Glutamatergic neuron (in vitro differentiated cells): ENCODE data around the gene STXBP6. TPM values are rescaled to one million over a fixed set of nuclear protein-coding genes. Genes with fewer than 3 reads are reported as not detected.

Experiments used
- DNase-seq: peaks from one replicate; pipeline ENCODE4 v3.0.0; 2022
- H3K27ac Mint-ChIP-seq: one replicate; pipeline ENCODE4 v1.8.0; 2020; ENCODE audit warnings: mild to moderate bottlenecking, mixed read lengths, inconsistent platforms; ENCODE audit not compliant: unreplicated experiment
- H3K27me3 Mint-ChIP-seq: one replicate; pipeline ENCODE4 v1.8.0; 2020; ENCODE audit warnings: mild to moderate bottlenecking, moderate library complexity, mixed read lengths, inconsistent platforms; ENCODE audit not compliant: unreplicated experiment
- H3K36me3 Mint-ChIP-seq: one replicate; pipeline ENCODE4 v1.8.0; 2020; ENCODE audit warnings: mild to moderate bottlenecking, mixed read lengths, inconsistent platforms; ENCODE audit not compliant: unreplicated experiment
- H3K4me1 Mint-ChIP-seq: one replicate; pipeline ENCODE4 v1.8.0; 2020; ENCODE audit warnings: mild to moderate bottlenecking, low read depth, mixed read lengths, inconsistent platforms; ENCODE audit not compliant: unreplicated experiment
- H3K4me3 Mint-ChIP-seq: one replicate; pipeline ENCODE4 v1.8.0; 2020; ENCODE audit warnings: mild to moderate bottlenecking, mixed read lengths, inconsistent platforms; ENCODE audit not compliant: unreplicated experiment
- H3K9me3 Mint-ChIP-seq: one replicate; pipeline ENCODE4 v1.8.0; 2020; ENCODE audit warnings: mild to moderate bottlenecking, moderate library complexity, mixed read lengths, inconsistent platforms; ENCODE audit not compliant: unreplicated experiment
- total RNA-seq: library from RNA; stranded (reverse); fragmentation: NEBNext Ultra II Directional; extraction: Animal tissue kit (Norgen Biotek cat#: 25700); gene quantifications from one replicate; pipeline ENCODE4 v1.2.1, GENCODE V29; 2021; ENCODE audit not compliant: unreplicated experiment
- TF ChIP-seq, protein P1 (sequence below): fragments of 200-600 bp; sonication (generic); IDR thresholded peaks from one replicate; pipeline ENCODE4 v1.5.0; 2021; ENCODE audit not compliant: partially characterized antibody, unreplicated experiment

STXBP6 gene
- total RNA-seq, 1 donor from 2014 or later, result 0.49 TPM

DNA sequence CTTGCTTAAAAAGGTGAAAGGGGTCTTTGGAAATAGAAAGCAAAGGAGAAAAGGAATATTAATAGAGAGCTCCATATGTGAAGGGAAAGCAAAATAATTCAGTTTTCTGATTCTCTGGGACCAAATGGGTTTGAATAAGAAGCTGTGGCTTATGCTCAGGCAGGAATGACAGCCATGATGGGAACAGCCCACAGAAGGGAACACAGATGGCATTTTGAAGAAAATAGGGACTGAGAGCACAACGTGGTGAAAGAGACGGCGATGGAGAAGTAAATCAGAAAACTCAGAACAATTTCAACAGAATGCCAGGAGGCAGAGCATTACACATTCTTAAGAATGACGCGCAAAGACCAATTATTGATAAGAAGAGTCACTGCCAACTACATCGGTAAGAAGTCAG, 102.8 kb downstream of the STXBP6 start:
- no peak for DNase-seq
- no peaks in the 10 kb centered on the region for H3K4me1 Mint-ChIP-seq
- no peak overlapping the region for H3K4me3 Mint-ChIP-seq
- no peaks in the 10 kb centered on the region for H3K36me3 Mint-ChIP-seq
- no peak overlapping the region for H3K27ac Mint-ChIP-seq
- no peaks in the 10 kb centered on the region for H3K9me3 Mint-ChIP-seq
- TF ChIP-seq, protein P1, sequence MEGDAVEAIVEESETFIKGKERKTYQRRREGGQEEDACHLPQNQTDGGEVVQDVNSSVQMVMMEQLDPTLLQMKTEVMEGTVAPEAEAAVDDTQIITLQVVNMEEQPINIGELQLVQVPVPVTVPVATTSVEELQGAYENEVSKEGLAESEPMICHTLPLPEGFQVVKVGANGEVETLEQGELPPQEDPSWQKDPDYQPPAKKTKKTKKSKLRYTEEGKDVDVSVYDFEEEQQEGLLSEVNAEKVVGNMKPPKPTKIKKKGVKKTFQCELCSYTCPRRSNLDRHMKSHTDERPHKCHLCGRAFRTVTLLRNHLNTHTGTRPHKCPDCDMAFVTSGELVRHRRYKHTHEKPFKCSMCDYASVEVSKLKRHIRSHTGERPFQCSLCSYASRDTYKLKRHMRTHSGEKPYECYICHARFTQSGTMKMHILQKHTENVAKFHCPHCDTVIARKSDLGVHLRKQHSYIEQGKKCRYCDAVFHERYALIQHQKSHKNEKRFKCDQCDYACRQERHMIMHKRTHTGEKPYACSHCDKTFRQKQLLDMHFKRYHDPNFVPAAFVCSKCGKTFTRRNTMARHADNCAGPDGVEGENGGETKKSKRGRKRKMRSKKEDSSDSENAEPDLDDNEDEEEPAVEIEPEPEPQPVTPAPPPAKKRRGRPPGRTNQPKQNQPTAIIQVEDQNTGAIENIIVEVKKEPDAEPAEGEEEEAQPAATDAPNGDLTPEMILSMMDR, result no peak
- peaks cover 4% of the 10 kb centered on the region for H3K27me3 Mint-ChIP-seq

GRCh38 chr14:24944800-24945199, 105.1 kb downstream of the STXBP6 start:
- Mint-ChIP-seq H3K9me3 (no peaks in the 10 kb centered on the region), H3K27ac (no peak overlapping the region), H3K4me3 (no peak overlapping the region), H3K27me3 (peaks cover 7% of the 10 kb centered on the region), H3K4me1 (no peaks in the 10 kb centered on the region), H3K36me3 (no peaks in the 10 kb centered on the region)
- TF ChIP-seq, protein P1, result no peak
- DNase-seq, result no peak

- H3K36me3 Mint-ChIP-seq, result no peaks in the 10 kb centered on the region
- no peak overlapping the region for H3K27ac Mint-ChIP-seq
- H3K27me3 Mint-ChIP-seq, result peaks cover 7% of the 10 kb centered on the region
- DNase-seq, result no peak
- TF ChIP-seq, protein P1, result no peak
- H3K4me1 Mint-ChIP-seq, result no peaks in the 10 kb centered on the region
- H3K9me3 Mint-ChIP-seq, result no peaks in the 10 kb centered on the region
- H3K4me3 Mint-ChIP-seq, result no peak overlapping the region
Observed at GRCh38 chr14:24943024-24943423, 106.9 kb downstream of the STXBP6 start.

DNA sequence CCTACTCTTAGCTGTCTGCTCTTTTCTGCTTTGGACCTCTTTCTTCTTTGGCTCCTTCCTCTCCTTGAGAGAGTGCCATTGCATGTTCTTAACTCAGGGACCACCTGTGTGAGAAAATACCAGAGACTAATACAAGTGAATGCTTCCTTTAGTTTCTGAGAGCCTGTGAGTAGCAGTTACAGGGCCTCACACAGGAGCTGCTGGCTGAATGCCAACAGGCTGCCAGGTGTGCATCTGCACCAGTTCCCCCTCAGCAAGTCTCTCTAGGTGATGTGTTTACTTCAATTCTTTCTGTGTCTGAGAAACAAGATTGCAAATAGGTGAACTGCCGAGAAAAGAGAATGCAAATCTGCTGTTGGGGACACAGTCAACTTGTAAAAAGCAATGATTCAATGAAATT, 108.2 kb downstream of the STXBP6 start:
- Mint-ChIP-seq H3K9me3 (no peaks in the 10 kb centered on the region), H3K27ac (no peak overlapping the region), H3K36me3 (no peaks in the 10 kb centered on the region), H3K27me3 (peaks cover 7% of the 10 kb centered on the region), H3K4me1 (no peaks in the 10 kb centered on the region), H3K4me3 (no peak overlapping the region)
- TF ChIP-seq, protein P1, result no peak
- DNase-seq, result no peak

- Mint-ChIP-seq H3K36me3 (no peaks in the 10 kb centered on the region), H3K9me3 (no peaks in the 10 kb centered on the region), H3K4me3 (no peak overlapping the region), H3K27ac (no peak overlapping the region), H3K4me1 (no peaks in the 10 kb centered on the region), H3K27me3 (peaks cover 3% of the 10 kb centered on the region)
- no peak for DNase-seq
- TF ChIP-seq, protein P1, result no peak
Observed at GRCh38 chr14:24940213-24940783, 109.6 kb downstream of the STXBP6 start.
